ENCODE data around the gene PLXNB1.

The PLXNB1 gene

DNA sequence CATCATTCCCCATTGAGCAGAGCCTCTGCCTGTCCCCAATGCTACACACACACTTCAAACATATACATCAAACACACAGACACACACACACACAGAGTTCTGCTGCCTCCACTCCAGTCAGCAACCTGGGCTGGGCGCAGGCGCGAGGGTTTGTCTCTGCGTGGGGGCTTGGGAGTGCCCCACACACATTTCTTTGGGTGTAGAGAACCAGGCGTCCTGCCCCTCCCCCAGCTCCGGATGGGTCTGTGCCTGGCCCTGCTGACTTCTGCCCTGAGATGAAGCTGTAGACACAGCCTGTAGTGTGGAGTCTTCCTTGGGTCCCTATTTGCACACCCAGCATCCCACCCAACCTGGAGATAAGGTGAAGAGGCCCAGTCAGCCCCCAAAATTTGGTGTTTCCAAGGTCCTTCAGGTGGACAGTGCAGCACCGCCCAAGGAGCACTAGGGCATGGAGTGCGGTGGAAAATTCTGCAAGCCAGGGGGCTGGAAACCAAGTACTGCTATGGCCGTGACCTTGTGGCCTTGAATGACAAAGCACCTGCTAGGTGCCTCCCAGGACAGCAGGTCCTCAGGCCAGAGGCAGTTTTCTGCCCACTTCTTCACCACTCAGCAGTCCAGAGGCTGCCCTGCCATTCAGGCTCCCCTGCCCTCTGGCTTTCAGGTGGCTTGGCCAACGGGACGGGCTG lies 31.0 kb downstream of the PLXNB1 start:
- Histone ChIP-seq H3K27ac (no peak overlapping the region), H3K27me3 (ENCODE audit: control insufficient read depth, insufficient read depth, low read length) (no peaks in the 10 kb centered on the region), H3K4me3 (ENCODE audit: low read depth, low read length) (no peak overlapping the region), H3K4me2 (ENCODE audit: low read length) (no peak overlapping the region), H3K9ac (no peak overlapping the region), H2AFZ (no peak overlapping the region), H3K36me3 (ENCODE audit: control insufficient read depth, insufficient read depth, low read length) (no peaks in the 10 kb centered on the region), H3K9me3 (ENCODE audit: control insufficient read depth, low read length) (no peaks in the 10 kb centered on the region), H3K79me2 (no peaks in the 10 kb centered on the region), H3K4me1 (no peaks in the 10 kb centered on the region)
- TF ChIP-seq, protein P1, sequence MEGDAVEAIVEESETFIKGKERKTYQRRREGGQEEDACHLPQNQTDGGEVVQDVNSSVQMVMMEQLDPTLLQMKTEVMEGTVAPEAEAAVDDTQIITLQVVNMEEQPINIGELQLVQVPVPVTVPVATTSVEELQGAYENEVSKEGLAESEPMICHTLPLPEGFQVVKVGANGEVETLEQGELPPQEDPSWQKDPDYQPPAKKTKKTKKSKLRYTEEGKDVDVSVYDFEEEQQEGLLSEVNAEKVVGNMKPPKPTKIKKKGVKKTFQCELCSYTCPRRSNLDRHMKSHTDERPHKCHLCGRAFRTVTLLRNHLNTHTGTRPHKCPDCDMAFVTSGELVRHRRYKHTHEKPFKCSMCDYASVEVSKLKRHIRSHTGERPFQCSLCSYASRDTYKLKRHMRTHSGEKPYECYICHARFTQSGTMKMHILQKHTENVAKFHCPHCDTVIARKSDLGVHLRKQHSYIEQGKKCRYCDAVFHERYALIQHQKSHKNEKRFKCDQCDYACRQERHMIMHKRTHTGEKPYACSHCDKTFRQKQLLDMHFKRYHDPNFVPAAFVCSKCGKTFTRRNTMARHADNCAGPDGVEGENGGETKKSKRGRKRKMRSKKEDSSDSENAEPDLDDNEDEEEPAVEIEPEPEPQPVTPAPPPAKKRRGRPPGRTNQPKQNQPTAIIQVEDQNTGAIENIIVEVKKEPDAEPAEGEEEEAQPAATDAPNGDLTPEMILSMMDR (IDR thresholded peaks at IDR 0.05): no peak

DNA sequence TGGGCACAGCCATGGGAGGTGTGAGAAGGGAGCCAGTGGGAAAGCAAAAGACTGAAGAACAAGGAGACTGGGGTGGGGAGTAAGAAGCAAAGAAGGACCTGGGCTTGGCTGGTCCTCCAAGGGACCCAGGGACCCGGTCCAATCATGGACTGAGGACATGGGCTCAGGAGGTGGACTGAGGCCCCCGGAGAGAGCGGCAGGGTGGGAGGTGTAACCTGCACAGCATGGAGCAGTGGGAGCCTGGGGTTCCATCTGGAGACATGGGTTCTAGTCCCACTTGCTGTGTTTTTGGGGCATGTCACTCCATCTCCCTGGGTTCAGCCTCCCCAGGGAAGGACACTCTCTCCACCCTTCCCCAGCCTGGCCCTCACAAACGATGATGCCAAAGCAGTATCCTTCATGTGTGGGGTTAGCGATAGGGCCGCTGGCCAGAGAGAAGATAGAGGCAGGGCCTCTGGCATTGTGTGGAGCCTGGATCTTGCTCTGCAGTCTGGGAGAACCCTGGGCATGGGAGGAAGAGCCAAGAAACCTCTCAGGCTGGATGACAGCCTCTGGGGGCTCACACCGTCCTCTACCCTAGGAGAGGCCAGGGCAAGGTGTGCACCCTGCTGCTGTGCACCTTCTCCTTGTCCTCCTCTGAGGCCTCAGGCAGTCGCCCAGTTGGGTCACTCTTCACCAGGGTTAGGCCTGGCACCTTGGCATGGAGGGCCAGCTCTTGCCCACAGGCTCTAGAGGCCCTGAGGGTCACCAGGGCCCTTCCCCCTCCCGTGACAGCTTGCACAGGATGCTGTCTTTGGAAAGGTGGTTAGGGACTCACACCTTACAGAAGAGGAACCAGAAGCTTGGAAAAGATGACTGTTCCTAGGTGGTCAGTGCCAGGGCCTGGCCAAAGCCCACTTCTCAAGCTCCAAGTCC lies 31.9 kb downstream of the PLXNB1 start:
- Histone ChIP-seq H3K27me3 (ENCODE audit: control insufficient read depth, insufficient read depth, low read length) (no peaks in the 10 kb centered on the region), H3K9me3 (ENCODE audit: control insufficient read depth, low read length) (no peaks in the 10 kb centered on the region), H3K4me2 (ENCODE audit: low read length) (no peak overlapping the region), H3K36me3 (ENCODE audit: control insufficient read depth, insufficient read depth, low read length) (no peaks in the 10 kb centered on the region), H3K4me1 (no peaks in the 10 kb centered on the region), H2AFZ (no peak overlapping the region), H3K27ac (no peak overlapping the region), H3K79me2 (no peaks in the 10 kb centered on the region), H3K4me3 (ENCODE audit: low read depth, low read length) (no peak overlapping the region), H3K9ac (no peak overlapping the region)
- TF ChIP-seq, protein P1 (IDR thresholded peaks at IDR 0.05): no peak

DNA sequence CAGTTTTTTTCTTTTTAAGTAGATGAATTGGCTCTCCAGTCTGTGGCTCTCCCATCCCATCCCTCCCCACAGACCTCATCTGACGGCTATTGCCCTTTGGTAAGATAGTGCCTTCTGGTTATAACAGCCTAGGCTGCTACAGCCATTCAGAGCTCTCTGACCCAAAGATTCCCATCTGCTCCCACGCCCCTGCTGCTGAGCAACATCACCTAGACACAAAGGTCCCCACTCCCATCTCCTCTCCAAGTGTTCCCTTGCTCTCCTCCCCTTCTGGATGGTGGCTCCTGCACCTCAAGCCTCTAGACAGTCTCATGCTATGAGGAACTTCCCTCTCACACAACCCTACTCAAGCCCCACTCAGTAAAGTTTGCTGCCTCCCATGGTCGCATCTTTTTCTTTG lies 34.2 kb downstream of the PLXNB1 start:
- TF ChIP-seq, protein P1 (IDR thresholded peaks at IDR 0.05): no peak
- Histone ChIP-seq H3K36me3 (ENCODE audit: control insufficient read depth, insufficient read depth, low read length) (no peaks in the 10 kb centered on the region), H3K4me1 (no peaks in the 10 kb centered on the region), H3K79me2 (no peaks in the 10 kb centered on the region), H3K27ac (no peak overlapping the region), H3K4me2 (ENCODE audit: low read length) (no peak overlapping the region), H2AFZ (no peak overlapping the region), H3K4me3 (ENCODE audit: low read depth, low read length) (no peak overlapping the region), H3K9ac (no peak overlapping the region), H3K27me3 (ENCODE audit: control insufficient read depth, insufficient read depth, low read length) (no peaks in the 10 kb centered on the region), H3K9me3 (ENCODE audit: control insufficient read depth, low read length) (no peaks in the 10 kb centered on the region)

DNA sequence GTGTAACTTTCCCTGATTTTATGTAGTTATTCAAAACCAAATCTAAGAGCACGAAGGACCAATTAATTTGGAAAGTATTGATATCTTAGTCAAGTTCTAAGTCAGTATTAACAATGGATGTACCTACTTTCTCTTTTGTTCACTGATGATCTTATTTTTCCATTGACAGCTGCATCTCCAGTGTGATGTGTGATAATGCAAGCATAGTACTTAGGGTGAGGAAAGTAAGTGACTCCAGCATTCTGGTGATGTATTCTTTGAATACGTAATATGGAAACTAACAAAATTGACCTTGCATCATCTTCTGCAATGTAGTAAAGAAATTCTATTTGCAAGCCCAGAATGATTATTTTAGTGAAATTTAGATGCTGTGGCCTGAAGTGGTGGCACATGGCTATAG lies 35.5 kb downstream of the PLXNB1 start:
- no peaks in the 10 kb centered on the region for H3K79me2 ChIP-seq
- no peak overlapping the region for H3K27ac ChIP-seq
- no peak overlapping the region for H3K4me3 ChIP-seq (ENCODE audit: low read depth, low read length)
- no peak overlapping the region for H3K4me2 ChIP-seq (ENCODE audit: low read length)
- H3K27me3 ChIP-seq (ENCODE audit: control insufficient read depth, insufficient read depth, low read length): no peaks in the 10 kb centered on the region
- H3K9me3 ChIP-seq (ENCODE audit: control insufficient read depth, low read length): no peaks in the 10 kb centered on the region
- no peak overlapping the region for H2AFZ ChIP-seq
- H3K9ac ChIP-seq: no peak overlapping the region
- H3K36me3 ChIP-seq (ENCODE audit: control insufficient read depth, insufficient read depth, low read length): no peaks in the 10 kb centered on the region
- H3K4me1 ChIP-seq: no peaks in the 10 kb centered on the region
- TF ChIP-seq, protein P1 (IDR thresholded peaks at IDR 0.05): no peak

Data from parathyroid adenoma (tissue), 2 donors.